ENCODE measurements around the gene CUL2.
A peak's percentile ranks its signal among the peaks of the same experiment; 100 is the strongest.
"Not testable (repeated sequence)": the region's sequence is repeated elsewhere in the genome, so short reads cannot be mapped to it uniquely, and the experiment has no call there.

The CUL2 gene

DNA sequence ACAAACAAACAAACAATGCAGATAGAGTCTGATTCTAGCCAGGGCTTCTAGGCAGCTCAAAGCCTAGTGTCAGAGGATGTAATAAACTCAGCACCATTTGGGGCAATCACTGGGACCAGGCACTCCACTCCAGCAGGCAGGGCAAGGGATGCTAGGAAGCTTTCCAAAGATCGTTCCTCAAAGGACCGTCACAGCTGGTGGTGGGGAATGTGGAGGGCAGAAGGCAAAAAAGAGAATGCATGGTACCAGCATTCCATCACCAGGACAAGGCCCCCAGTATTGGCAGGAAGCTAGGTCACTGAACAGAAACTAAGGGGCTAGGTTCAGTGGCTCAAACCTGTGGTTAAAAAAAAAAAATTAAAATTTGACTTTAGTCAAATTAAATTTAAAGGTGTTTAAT, 94.2 kb downstream of the CUL2 start:
- no peak overlapping the region for H3K4me3 ChIP-seq (ENCODE audit: low read length)
- H3K36me3 ChIP-seq (ENCODE audit: insufficient read depth, low read depth, low read length), result no peaks in the 10 kb centered on the region
- no peak overlapping the region for H3K27ac ChIP-seq (ENCODE audit: low read length)
- H3K9ac ChIP-seq (ENCODE audit: low read depth, low read length), result no peak overlapping the region
- peaks cover 14% of the 10 kb centered on the region for H3K4me1 ChIP-seq (ENCODE audit: insufficient read depth, low read length)
- H3K9me3 ChIP-seq (ENCODE audit: insufficient read depth, low read depth, low read length), result no peaks in the 10 kb centered on the region
- peaks cover 10% of the 10 kb centered on the region; the same call in 1 of the 2 replicates for H3K27me3 ChIP-seq (ENCODE audit: insufficient read depth, low read length)

DNA sequence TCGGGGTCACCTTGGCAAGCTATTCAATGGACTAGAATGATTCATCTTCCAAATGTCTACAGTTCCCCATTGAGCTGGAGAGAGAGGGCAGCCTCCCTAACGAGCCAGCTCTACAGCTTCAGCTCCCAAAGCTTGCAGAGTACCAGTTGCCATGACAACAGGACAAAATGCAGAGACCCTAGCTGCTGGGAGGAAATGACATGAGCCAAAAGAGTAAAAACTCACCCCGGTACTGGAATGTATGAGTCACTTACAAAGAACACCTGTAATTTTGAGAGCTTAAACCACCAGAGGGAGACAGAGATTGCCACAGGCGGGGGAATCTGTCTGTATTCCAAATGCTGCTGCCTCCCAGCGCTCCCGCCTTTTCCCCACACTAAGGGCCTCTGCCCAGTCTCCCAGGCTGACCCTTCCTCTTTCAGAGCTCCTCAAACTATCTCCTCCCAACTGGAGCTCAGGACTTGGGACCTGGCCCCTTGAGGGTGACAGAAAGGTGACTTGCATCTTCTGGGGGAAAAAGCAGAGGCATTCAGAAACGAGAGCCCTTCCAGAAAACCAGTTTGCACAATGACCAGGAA, 95.5 kb downstream of the CUL2 start:
- Histone ChIP-seq H3K27me3 (ENCODE audit: insufficient read depth, low read length) (peaks cover 10% of the 10 kb centered on the region; the same call in 1 of the 2 replicates), H3K27ac (ENCODE audit: low read length) (no peak overlapping the region), H3K4me1 (ENCODE audit: insufficient read depth, low read length) (peaks cover 14% of the 10 kb centered on the region), H3K9me3 (ENCODE audit: insufficient read depth, low read depth, low read length) (no peaks in the 10 kb centered on the region), H3K9ac (ENCODE audit: low read depth, low read length) (peak overlapping the region; percentile 10; the same call in 1 of the 2 replicates), H3K36me3 (ENCODE audit: insufficient read depth, low read depth, low read length) (no peaks in the 10 kb centered on the region), H3K4me3 (ENCODE audit: low read length) (no peak overlapping the region)

DNA sequence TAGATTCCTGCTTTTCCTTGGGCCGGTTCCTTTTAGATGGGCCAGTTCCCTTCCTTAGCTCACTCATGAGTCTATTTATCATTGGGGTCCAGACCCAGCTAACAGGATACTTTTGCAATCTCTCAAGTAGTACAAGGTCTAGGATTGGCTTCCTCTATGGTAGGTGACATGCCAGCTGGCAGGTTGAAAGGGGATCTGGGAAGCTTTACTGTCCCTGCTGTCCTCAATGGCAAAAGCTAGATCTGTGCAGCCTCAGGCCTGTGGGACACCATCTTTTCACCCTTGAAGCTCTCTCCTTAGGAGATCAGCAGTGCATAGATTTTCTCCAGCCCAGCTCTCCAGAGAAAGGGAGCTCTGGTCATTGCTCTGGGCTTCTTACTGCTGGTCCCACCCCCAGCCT, 96.4 kb downstream of the CUL2 start:
- H3K9ac ChIP-seq (ENCODE audit: low read depth, low read length), result no peak overlapping the region
- no peak overlapping the region for H3K27ac ChIP-seq (ENCODE audit: low read length)
- no peak overlapping the region for H3K4me3 ChIP-seq (ENCODE audit: low read length)
- H3K9me3 ChIP-seq (ENCODE audit: insufficient read depth, low read depth, low read length), result no peaks in the 10 kb centered on the region
- no peaks in the 10 kb centered on the region for H3K36me3 ChIP-seq (ENCODE audit: insufficient read depth, low read depth, low read length)
- peaks cover 10% of the 10 kb centered on the region; the same call in 1 of the 2 replicates for H3K27me3 ChIP-seq (ENCODE audit: insufficient read depth, low read length)
- H3K4me1 ChIP-seq (ENCODE audit: insufficient read depth, low read length), result peaks cover 14% of the 10 kb centered on the region

DNA sequence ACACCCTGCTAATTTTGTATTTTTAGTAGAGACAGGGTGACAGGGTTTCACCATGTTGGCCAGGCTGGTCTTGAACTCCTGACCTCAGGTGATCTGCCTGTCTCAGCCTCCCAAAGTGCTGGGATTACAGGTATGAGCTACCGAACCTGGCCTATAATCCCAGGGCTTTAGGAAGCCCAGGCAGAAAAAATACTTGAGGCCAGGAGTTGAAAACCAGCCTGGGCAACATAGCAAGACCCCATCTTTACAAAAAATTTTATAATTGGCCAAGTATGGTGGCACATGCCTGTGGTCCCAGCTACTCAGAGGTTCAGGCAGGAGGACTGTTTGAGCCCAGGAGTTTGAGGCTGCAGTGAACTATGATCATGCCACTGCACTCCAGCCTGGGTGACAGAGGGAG, 99.0 kb downstream of the CUL2 start:
- H3K27ac ChIP-seq (ENCODE audit: low read length); H3K9ac ChIP-seq (ENCODE audit: low read depth, low read length); H3K9me3 ChIP-seq (ENCODE audit: insufficient read depth, low read depth, low read length); H3K4me3 ChIP-seq (ENCODE audit: low read length); H3K36me3 ChIP-seq (ENCODE audit: insufficient read depth, low read depth, low read length): not testable (repeated sequence)
- Histone ChIP-seq H3K4me1 (ENCODE audit: insufficient read depth, low read length) (peaks cover 14% of the 10 kb centered on the region), H3K27me3 (ENCODE audit: insufficient read depth, low read length) (peaks cover 10% of the 10 kb centered on the region; the same call in 1 of the 2 replicates)

GRCh38 chr10:34988397-34989067, 101.6 kb downstream of the CUL2 start:
- H3K4me3 ChIP-seq (ENCODE audit: low read length), result no peak overlapping the region
- H3K36me3 ChIP-seq (ENCODE audit: insufficient read depth, low read depth, low read length), result no peaks in the 10 kb centered on the region
- no peaks in the 10 kb centered on the region for H3K4me1 ChIP-seq (ENCODE audit: insufficient read depth, low read length)
- no peaks in the 10 kb centered on the region for H3K27me3 ChIP-seq (ENCODE audit: insufficient read depth, low read length)
- H3K27ac ChIP-seq (ENCODE audit: low read length), result no peak overlapping the region
- no peak overlapping the region for H3K9ac ChIP-seq (ENCODE audit: low read depth, low read length)
- H3K9me3 ChIP-seq (ENCODE audit: insufficient read depth, low read depth, low read length), result peaks cover 8% of the 10 kb centered on the region; the same call in 1 of the 2 replicates

DNA sequence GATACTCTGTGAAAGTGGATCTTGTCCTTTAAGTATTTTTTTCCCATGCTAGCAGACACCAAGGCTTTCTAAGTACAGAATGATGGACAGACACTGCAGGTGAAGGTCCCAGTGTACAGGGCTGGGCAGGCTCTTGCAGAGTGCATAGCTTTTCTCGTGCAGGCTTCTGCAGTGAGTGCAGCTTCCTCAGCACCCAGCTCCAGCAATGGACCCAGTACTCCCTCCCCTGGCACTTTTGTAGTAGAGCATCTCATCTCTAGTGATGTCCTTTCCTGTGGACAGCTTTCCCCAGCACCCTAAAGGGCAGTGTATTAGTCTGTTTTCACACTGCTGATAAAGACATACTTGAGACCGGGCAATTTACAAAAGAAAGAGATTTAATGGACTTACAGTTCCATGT, 104.3 kb downstream of the CUL2 start:
- Histone ChIP-seq H3K27me3 (ENCODE audit: insufficient read depth, low read length) (no peaks in the 10 kb centered on the region), H3K36me3 (ENCODE audit: insufficient read depth, low read depth, low read length) (no peaks in the 10 kb centered on the region), H3K4me3 (ENCODE audit: low read length) (no peak overlapping the region), H3K4me1 (ENCODE audit: insufficient read depth, low read length) (no peaks in the 10 kb centered on the region), H3K9me3 (ENCODE audit: insufficient read depth, low read depth, low read length) (peaks cover 8% of the 10 kb centered on the region; the same call in 1 of the 2 replicates), H3K9ac (ENCODE audit: low read depth, low read length) (no peak overlapping the region), H3K27ac (ENCODE audit: low read length) (no peak overlapping the region)

- no peak overlapping the region for H3K27ac ChIP-seq (ENCODE audit: low read length)
- H3K36me3 ChIP-seq (ENCODE audit: insufficient read depth, low read depth, low read length), result no peaks in the 10 kb centered on the region
- H3K27me3 ChIP-seq (ENCODE audit: insufficient read depth, low read length), result no peaks in the 10 kb centered on the region
- peaks cover 8% of the 10 kb centered on the region; the same call in 1 of the 2 replicates for H3K9me3 ChIP-seq (ENCODE audit: insufficient read depth, low read depth, low read length)
- H3K4me1 ChIP-seq (ENCODE audit: insufficient read depth, low read length), result no peaks in the 10 kb centered on the region
- no peak overlapping the region for H3K9ac ChIP-seq (ENCODE audit: low read depth, low read length)
- H3K4me3 ChIP-seq (ENCODE audit: low read length), result no peak overlapping the region
Measured at GRCh38 chr10:34985146-34985545, 105.0 kb downstream of the CUL2 start.

- H3K27ac ChIP-seq (ENCODE audit: low read length), result no peak overlapping the region
- H3K36me3 ChIP-seq (ENCODE audit: insufficient read depth, low read depth, low read length), result no peaks in the 10 kb centered on the region
- H3K27me3 ChIP-seq (ENCODE audit: insufficient read depth, low read length), result no peaks in the 10 kb centered on the region
- no peak overlapping the region for H3K4me3 ChIP-seq (ENCODE audit: low read length)
- no peaks in the 10 kb centered on the region for H3K4me1 ChIP-seq (ENCODE audit: insufficient read depth, low read length)
- H3K9ac ChIP-seq (ENCODE audit: low read depth, low read length), result no peak overlapping the region
- H3K9me3 ChIP-seq (ENCODE audit: insufficient read depth, low read depth, low read length), result peaks cover 8% of the 10 kb centered on the region; the same call in 1 of the 2 replicates
Measured at GRCh38 chr10:34981844-34982243, 108.3 kb downstream of the CUL2 start.

DNA sequence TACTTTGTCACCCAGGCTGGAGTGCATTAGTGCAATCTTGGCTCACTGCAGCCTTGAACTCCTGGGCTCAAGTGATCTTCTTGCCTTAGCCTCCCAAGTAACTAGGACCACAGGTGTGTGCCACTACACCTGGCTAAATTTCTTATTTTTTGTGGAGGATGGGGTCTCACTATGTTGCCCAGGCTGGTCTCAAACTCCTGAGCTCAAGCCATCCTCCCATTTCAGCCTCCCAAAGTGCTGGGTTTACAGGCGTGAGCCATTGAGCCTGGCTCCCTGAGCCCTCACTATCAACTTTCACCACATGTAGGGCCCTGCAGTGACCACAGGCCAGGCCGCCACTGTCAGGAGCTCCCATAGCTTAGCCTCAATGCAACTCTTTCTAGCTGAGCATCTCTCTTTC, 110.2 kb downstream of the CUL2 start:
- Histone ChIP-seq H3K4me3 (ENCODE audit: low read length) (no peak overlapping the region), H3K36me3 (ENCODE audit: insufficient read depth, low read depth, low read length) (no peaks in the 10 kb centered on the region), H3K27ac (ENCODE audit: low read length) (no peak overlapping the region)

DNA sequence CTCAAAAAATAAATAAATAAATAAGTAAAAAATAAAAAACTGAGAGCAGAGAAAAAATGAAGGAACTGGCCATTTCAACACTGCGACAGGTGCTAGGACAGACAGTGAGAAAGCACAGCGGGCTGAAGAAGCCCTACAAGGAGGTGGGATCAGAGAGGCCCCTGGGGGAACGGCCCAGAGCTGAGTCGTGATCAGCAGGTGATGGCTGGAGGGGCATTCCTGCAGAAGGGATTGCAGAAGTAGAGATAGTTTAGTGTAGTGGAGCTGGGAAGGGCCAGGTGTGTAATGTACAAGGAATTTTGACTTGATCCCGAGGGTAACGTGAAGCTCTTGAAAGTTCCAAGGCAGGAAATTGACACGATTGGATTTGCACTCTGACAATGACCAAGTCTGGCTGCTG, 112.1 kb downstream of the CUL2 start:
- no peaks in the 10 kb centered on the region for H3K27me3 ChIP-seq (ENCODE audit: insufficient read depth, low read length)

More for the DNA sequence above, 110.2 kb downstream of the CUL2 start:
- Histone ChIP-seq H3K27me3 (ENCODE audit: insufficient read depth, low read length) (no peaks in the 10 kb centered on the region), H3K9ac (ENCODE audit: low read depth, low read length) (no peak overlapping the region), H3K9me3 (ENCODE audit: insufficient read depth, low read depth, low read length) (peaks cover 3% of the 10 kb centered on the region; the same call in 1 of the 2 replicates), H3K4me1 (ENCODE audit: insufficient read depth, low read length) (no peaks in the 10 kb centered on the region)

GRCh38 chr10:34976380-34976910, 113.7 kb downstream of the CUL2 start:
- H3K9ac ChIP-seq (ENCODE audit: low read depth, low read length); H3K4me3 ChIP-seq (ENCODE audit: low read length); H3K27me3 ChIP-seq (ENCODE audit: insufficient read depth, low read length); H3K9me3 ChIP-seq (ENCODE audit: insufficient read depth, low read depth, low read length); H3K36me3 ChIP-seq (ENCODE audit: insufficient read depth, low read depth, low read length); H3K27ac ChIP-seq (ENCODE audit: low read length); H3K4me1 ChIP-seq (ENCODE audit: insufficient read depth, low read length): not testable (repeated sequence)

More for the DNA sequence above, 112.1 kb downstream of the CUL2 start:
- no peak overlapping the region for H3K9ac ChIP-seq (ENCODE audit: low read depth, low read length)
- no peaks in the 10 kb centered on the region for H3K4me1 ChIP-seq (ENCODE audit: insufficient read depth, low read length)
- H3K36me3 ChIP-seq (ENCODE audit: insufficient read depth, low read depth, low read length), result no peaks in the 10 kb centered on the region
- H3K9me3 ChIP-seq (ENCODE audit: insufficient read depth, low read depth, low read length), result no peaks in the 10 kb centered on the region
- H3K27ac ChIP-seq (ENCODE audit: low read length), result no peak overlapping the region
- H3K4me3 ChIP-seq (ENCODE audit: low read length), result no peak overlapping the region

All from iPS-20b (cell line).